Testis (tissue), 3 donors: Measurements from ENCODE around the gene MAP3K9. TPM values are rescaled to one million over a fixed set of nuclear protein-coding genes. Genes with fewer than 3 reads are reported as not detected.

Experiments used
- DNase-seq: peaks from one replicate; pipeline ENCODE4 v3.0.0-alpha.2; 2019
- H3K27ac ChIP-seq, 2 donors: fragments of 200-600 bp; sonication (generic); one replicate each; pipeline ENCODE4 v1.5.1; 2019
- H3K27me3 ChIP-seq: fragments of 200-600 bp; sonication (generic); one replicate; pipeline ENCODE4 v1.5.1; 2019
- H3K36me3 ChIP-seq: fragments of 200-600 bp; sonication (generic); one replicate; pipeline ENCODE4 v1.5.1; 2017; ENCODE audit warnings: low read depth; ENCODE audit errors: missing control alignments
- H3K4me1 ChIP-seq: fragments of 200-600 bp; sonication (generic); one replicate; pipeline ENCODE4 v1.5.1; 2019
- H3K4me3 ChIP-seq, 2 donors: fragments of 200-600 bp; sonication (generic); one replicate each; pipeline ENCODE4 v1.5.1; 2017 to 2019
- H3K9me3 ChIP-seq: fragments of 200-600 bp; sonication (generic); one replicate; pipeline ENCODE4 v1.5.1; 2017
- POLR2A ChIP-seq: fragments of 450-650 bp; IDR thresholded peaks from one replicate; pipeline ENCODE4 v1.6.1; 2017; ENCODE audit warnings: antibody characterized with exemption, mild to moderate bottlenecking, moderate library complexity
- WGBS, 2 donors: methylation state at CpG; one replicate each; pipeline ENCODE4 v1.1.5; 2018; 5-methylcytosine and 5-hydroxymethylcytosine counted together
- intact Hi-C: fragments of 100-400 bp; cut with DNase I; formaldehyde crosslinking; loops from one replicate; pipeline ENCODE4 v1.15.1; 2023; ENCODE audit warnings: low total_unique reads
- polyA plus RNA-seq: library from polyadenylated mRNA; stranded (reverse); fragments of 350-450 nt; fragmentation: Illumina TruSeq; extraction: RNeasy Lipid Tissue Mini Kit (QIAGEN cat#74804); gene quantifications from one replicate; pipeline ENCODE4 v1.2.3, GENCODE V29; 2014; ENCODE audit warnings: low read depth, low replicate concordance; ENCODE audit not compliant: insufficient read depth
- total RNA-seq, 2 donors: library from RNA; depleted of rRNA; stranded (reverse); fragments of >200 nt; gene quantifications; one replicate each; pipeline ENCODE4 v1.2.3, GENCODE V29; 2016
- TF ChIP-seq, protein P1 (sequence below), 3 experiments: fragments of 450-650 bp in 2 of 3; fragments of 200-600 bp in 1 of 3; sonication (generic) in 1 of 3; IDR thresholded peaks; one replicate each; pipeline ENCODE4 v1.5.1; 2016 to 2019; ENCODE audit warnings: antibody characterized with exemption in 3 of 3, mild to moderate bottlenecking in 2 of 3, moderate library complexity in 1 of 3

MAP3K9 gene
- total and polyA plus RNA-seq, 3 donors from 2014 or later = 17.4 to 22.5 (median 18.0) TPM

GRCh38 chr14:70802379-70802778 lies 6.9 kb downstream of the MAP3K9 start:
- H3K36me3 ChIP-seq = no peaks in the 10 kb centered on the region
- no peak for DNase-seq
- H3K27me3 ChIP-seq = no peaks in the 10 kb centered on the region
- WGBS, 2 donors = 98 to 100% methylated on average over 1 of the region's 1 CpG
- intact Hi-C loops = no loop called here
- H3K27ac ChIP-seq = no peak overlapping the region
- no peak overlapping the region for H3K4me3 ChIP-seq
- TF ChIP-seq, protein P1, sequence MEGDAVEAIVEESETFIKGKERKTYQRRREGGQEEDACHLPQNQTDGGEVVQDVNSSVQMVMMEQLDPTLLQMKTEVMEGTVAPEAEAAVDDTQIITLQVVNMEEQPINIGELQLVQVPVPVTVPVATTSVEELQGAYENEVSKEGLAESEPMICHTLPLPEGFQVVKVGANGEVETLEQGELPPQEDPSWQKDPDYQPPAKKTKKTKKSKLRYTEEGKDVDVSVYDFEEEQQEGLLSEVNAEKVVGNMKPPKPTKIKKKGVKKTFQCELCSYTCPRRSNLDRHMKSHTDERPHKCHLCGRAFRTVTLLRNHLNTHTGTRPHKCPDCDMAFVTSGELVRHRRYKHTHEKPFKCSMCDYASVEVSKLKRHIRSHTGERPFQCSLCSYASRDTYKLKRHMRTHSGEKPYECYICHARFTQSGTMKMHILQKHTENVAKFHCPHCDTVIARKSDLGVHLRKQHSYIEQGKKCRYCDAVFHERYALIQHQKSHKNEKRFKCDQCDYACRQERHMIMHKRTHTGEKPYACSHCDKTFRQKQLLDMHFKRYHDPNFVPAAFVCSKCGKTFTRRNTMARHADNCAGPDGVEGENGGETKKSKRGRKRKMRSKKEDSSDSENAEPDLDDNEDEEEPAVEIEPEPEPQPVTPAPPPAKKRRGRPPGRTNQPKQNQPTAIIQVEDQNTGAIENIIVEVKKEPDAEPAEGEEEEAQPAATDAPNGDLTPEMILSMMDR (IDR thresholded peaks at IDR 0.05) = no peak
- TF ChIP-seq POLR2A = no peak
- no peaks in the 10 kb centered on the region for H3K4me1 ChIP-seq
- H3K9me3 ChIP-seq = no peaks in the 10 kb centered on the region

DNA sequence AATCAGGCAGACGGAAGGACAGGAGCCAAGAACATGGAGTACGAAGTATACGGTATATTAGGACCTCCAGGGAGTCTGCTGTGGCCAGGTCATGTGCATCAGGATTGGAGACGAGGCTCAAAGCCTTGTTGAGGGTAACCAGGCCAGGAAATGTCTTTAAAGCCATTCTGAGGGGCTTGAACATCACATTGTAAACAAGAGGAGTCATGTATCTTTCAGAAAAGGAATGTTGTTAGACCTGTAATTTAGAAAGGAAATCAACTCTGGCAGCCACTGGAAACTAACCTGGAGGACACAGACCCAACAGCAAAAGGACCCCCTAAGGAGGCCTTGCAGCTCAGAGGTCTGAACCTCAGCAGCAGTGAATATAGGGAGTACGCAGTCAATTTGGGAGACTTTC lies 7.5 kb downstream of the MAP3K9 start:
- H3K4me1 ChIP-seq = no peaks in the 10 kb centered on the region
- TF ChIP-seq POLR2A = no peak
- TF ChIP-seq, protein P1 (IDR thresholded peaks at IDR 0.05) = no peak
- intact Hi-C loops = no loop called here

GRCh38 chr14:70796551-70796950 lies 12.8 kb downstream of the MAP3K9 start:
- Histone ChIP-seq H3K27ac (no peak overlapping the region), H3K9me3 (no peaks in the 10 kb centered on the region), H3K36me3 (no peaks in the 10 kb centered on the region), H3K27me3 (no peaks in the 10 kb centered on the region), H3K4me3 (no peak overlapping the region), H3K4me1 (no peaks in the 10 kb centered on the region)
- no peak for DNase-seq
- 89 to 94% methylated on average over 8 of the region's 8 CpGs for WGBS, 2 donors
- TF ChIP-seq, protein P1 (IDR thresholded peaks at IDR 0.05) = no peak
- TF ChIP-seq POLR2A = no peak
- intact Hi-C loops = no loop called here

More for the DNA sequence above, 7.5 kb downstream of the MAP3K9 start:
- H3K27ac ChIP-seq = no peak overlapping the region
- H3K27me3 ChIP-seq = no peaks in the 10 kb centered on the region
- no peaks in the 10 kb centered on the region for H3K36me3 ChIP-seq
- no peaks in the 10 kb centered on the region for H3K9me3 ChIP-seq
- no peak for DNase-seq
- no peak overlapping the region for H3K4me3 ChIP-seq
- WGBS, 2 donors = 80 to 84% methylated on average over 5 of the region's 5 CpGs

GRCh38 chr14:70794294-70794693 lies 15.0 kb downstream of the MAP3K9 start:
- DNase-seq = no peak
- Histone ChIP-seq H3K27me3 (no peaks in the 10 kb centered on the region), H3K27ac (no peak overlapping the region), H3K9me3 (no peaks in the 10 kb centered on the region), H3K36me3 (no peaks in the 10 kb centered on the region), H3K4me3 (no peak overlapping the region), H3K4me1 (peaks cover 10% of the 10 kb centered on the region)
- intact Hi-C loops = no loop called here
- WGBS, 2 donors = 59 to 69% methylated on average over 3 of the region's 3 CpGs
- no peak for TF ChIP-seq POLR2A
- TF ChIP-seq, protein P1 (IDR thresholded peaks at IDR 0.05) = no peak

DNA sequence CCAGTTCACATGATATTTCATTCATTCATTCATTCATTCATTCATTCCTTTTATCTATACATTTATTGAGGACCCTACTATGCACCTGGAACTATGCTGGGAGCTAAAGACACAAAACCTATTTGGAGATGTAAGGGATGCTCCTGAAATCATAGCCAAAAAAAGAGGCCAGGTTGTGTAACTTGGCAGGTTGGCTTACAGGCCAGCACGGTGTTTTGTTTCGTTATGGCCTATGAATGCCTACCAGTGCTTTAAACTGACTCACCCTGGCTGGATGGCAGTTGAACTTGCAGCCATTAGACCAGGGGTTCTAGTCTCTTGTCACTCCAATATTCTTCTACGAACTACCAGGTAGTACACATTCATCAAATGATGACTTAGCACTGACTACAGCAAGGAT lies 15.7 kb downstream of the MAP3K9 start:
- intact Hi-C loops = no loop called here
- no peak overlapping the region for H3K4me3 ChIP-seq
- WGBS, 2 donors = 89 to 98% methylated on average over 3 of the region's 3 CpGs

More for the DNA sequence above, 15.7 kb downstream of the MAP3K9 start:
- peaks cover 15% of the 10 kb centered on the region for H3K4me1 ChIP-seq
- no peaks in the 10 kb centered on the region for H3K36me3 ChIP-seq
- H3K27ac ChIP-seq = no peak overlapping the region
- no peak for DNase-seq
- no peaks in the 10 kb centered on the region for H3K9me3 ChIP-seq
- no peak for TF ChIP-seq POLR2A
- TF ChIP-seq, protein P1 (IDR thresholded peaks at IDR 0.05) = no peak
- H3K27me3 ChIP-seq = no peaks in the 10 kb centered on the region
